ENCODE results near the gene ZFAND6.
A peak's percentile ranks its signal among the peaks of the same experiment; 100 is the strongest.
"Not testable (repeated sequence)": the region's sequence is repeated elsewhere in the genome, so short reads cannot be mapped to it uniquely, and the experiment has no call there.

ZFAND6 gene

GRCh38 chr15:80152180-80152895 lies 92.9 kb downstream of the ZFAND6 start:
- peak; percentile 86 to 87 for DNase-seq

- peak; percentile 26 to 29 for DNase-seq
Observed at GRCh38 chr15:80152896-80153876, 93.7 kb downstream of the ZFAND6 start, which contains the start of gene FAH. Gene FAH (plus strand): TSS chr15:80152999. CDS start chr15:80153055, 56 bp downstream.

GRCh38 chr15:80153900-80154299 lies 94.4 kb downstream of the ZFAND6 start:
- no peak for DNase-seq

GRCh38 chr15:80154336-80154735 lies 94.9 kb downstream of the ZFAND6 start:
- DNase-seq, result no peak

- DNase-seq, result no peak
Observed at GRCh38 chr15:80155001-80155377, 95.5 kb downstream of the ZFAND6 start.

- not testable (repeated sequence) for DNase-seq
Observed at GRCh38 chr15:80155378-80156175, 96.1 kb downstream of the ZFAND6 start.

- no peak for DNase-seq
Observed at GRCh38 chr15:80156176-80156720, 96.8 kb downstream of the ZFAND6 start.

- DNase-seq, result no peak
Observed at GRCh38 chr15:80157215-80157614, 97.7 kb downstream of the ZFAND6 start.

GRCh38 chr15:80159301-80159700 lies 99.8 kb downstream of the ZFAND6 start:
- DNase-seq, result no peak

- no peak for DNase-seq
Observed at GRCh38 chr15:80159811-80160569, 100.5 kb downstream of the ZFAND6 start.

- DNase-seq, result no peak
Observed at GRCh38 chr15:80160570-80161156, 101.2 kb downstream of the ZFAND6 start.

- no peak for DNase-seq
Observed at GRCh38 chr15:80161468-80162016, 102.1 kb downstream of the ZFAND6 start.

GRCh38 chr15:80162059-80162554 lies 102.6 kb downstream of the ZFAND6 start:
- no peak for DNase-seq

GRCh38 chr15:80163217-80163616 lies 103.7 kb downstream of the ZFAND6 start:
- DNase-seq, result no peak

- no peak for DNase-seq
Observed at GRCh38 chr15:80163897-80164296, 104.4 kb downstream of the ZFAND6 start.

GRCh38 chr15:80167936-80168335 lies 108.5 kb downstream of the ZFAND6 start:
- DNase-seq, result no peak

GRCh38 chr15:80168421-80168820 lies 108.9 kb downstream of the ZFAND6 start:
- no peak for DNase-seq

GRCh38 chr15:80169768-80170357 lies 110.4 kb downstream of the ZFAND6 start:
- DNase-seq, result no peak

- DNase-seq, result no peak
Observed at GRCh38 chr15:80170596-80170995, 111.1 kb downstream of the ZFAND6 start.

GRCh38 chr15:80171787-80172186 lies 112.3 kb downstream of the ZFAND6 start:
- no peak for DNase-seq

- no peak for DNase-seq
Observed at GRCh38 chr15:80172401-80172800, 112.9 kb downstream of the ZFAND6 start.
